HepG2 (cell line): ENCODE measurements around the gene NIPAL1. TPM values are rescaled to one million over a fixed set of nuclear protein-coding genes. Genes with fewer than 3 reads are reported as not detected.

Experiments used
- CEBPZ ChIP-seq: IDR thresholded peaks from 2 replicates; pipeline ENCODE4 v1.6.1; 2012; ENCODE audit warnings: low read length, improper control_type of control experiment
- CREB1 ChIP-seq, 2 experiments: fragments of 450-650 bp in 1 of 2; IDR thresholded peaks; 2 replicates each; pipeline ENCODE4 v1.6.1; 2016 to 2017; ENCODE audit warnings: control low read depth in 1 of 2, mild to moderate bottlenecking in 1 of 2, missing compliant biosample characterization in 1 of 2, missing genetic modification characterization in 1 of 2
- CSRNP2 ChIP-seq: sonication (generic); formaldehyde crosslinking; conservative IDR thresholded peaks from 2 replicates; pipeline ENCODE4 v1.8.0; 2022; ENCODE audit warnings: low read depth, missing genetic modification reagents
- KDM5A ChIP-seq: fragments of 200-600 bp; sonication (generic); IDR thresholded peaks from 2 replicates; pipeline ENCODE4 v1.7.0; 2018; ENCODE audit warnings: antibody characterized with exemption, mild to moderate bottlenecking, low read length, borderline replicate concordance
- NPAS2 ChIP-seq: sonication (generic); formaldehyde crosslinking; IDR thresholded peaks from 2 replicates; pipeline ENCODE4 v1.8.0; 2022; ENCODE audit warnings: mild to moderate bottlenecking, missing genetic modification reagents, borderline replicate concordance
- PHF21A ChIP-seq: sonication (generic); formaldehyde crosslinking; IDR thresholded peaks from 2 replicates; pipeline ENCODE4 v1.5.0; 2020; ENCODE audit warnings: mild to moderate bottlenecking, missing genetic modification reagents
- RARG ChIP-seq: sonication (generic); formaldehyde crosslinking; IDR thresholded peaks from 2 replicates; pipeline ENCODE4 v1.4.0; 2020; ENCODE audit warnings: low read depth, mild to moderate bottlenecking, missing genetic modification reagents
- SALL1 ChIP-seq: sonication (generic); formaldehyde crosslinking; IDR thresholded peaks from 2 replicates; pipeline ENCODE4 v1.8.0; 2022; ENCODE audit warnings: mild to moderate bottlenecking, missing genetic modification reagents
- SP5 ChIP-seq: IDR thresholded peaks from 2 replicates; pipeline ENCODE4 v1.6.1; 2016; ENCODE audit warnings: low read depth, borderline replicate concordance
- TRIM22 ChIP-seq: fragments of 450-650 bp; IDR thresholded peaks from 2 replicates; pipeline ENCODE4 v1.6.1; 2017
- ZBTB25 ChIP-seq: IDR thresholded peaks from 2 replicates; pipeline ENCODE4 v1.6.1; 2018; ENCODE audit warnings: missing genetic modification reagents
- ZBTB38 ChIP-seq: sonication (generic); formaldehyde crosslinking; IDR thresholded peaks from 2 replicates; pipeline ENCODE4 v1.5.1; 2020; ENCODE audit warnings: mild to moderate bottlenecking, missing genetic modification reagents
- ZNF44 ChIP-seq: sonication (generic); formaldehyde crosslinking; IDR thresholded peaks from 2 replicates; pipeline ENCODE4 v1.5.1; 2020; ENCODE audit warnings: mild to moderate bottlenecking, missing genetic modification reagents
- ZNF550 ChIP-seq: sonication (generic); formaldehyde crosslinking; IDR thresholded peaks from 2 replicates; pipeline ENCODE4 v1.4.0; 2020; ENCODE audit warnings: mild to moderate bottlenecking, missing genetic modification reagents, borderline replicate concordance
- polyA plus RNA-seq, 8 experiments: library from polyadenylated mRNA; depleted of rRNA in 3 of 8; stranded (reverse) in 7 of 8; unstranded in 1 of 8; fragments of >200 nt; fragmentation: Illumina TruSeq in 4 of 8; extraction: Trizol in 4 of 8; gene quantifications; 2 replicates each; pipeline versions ENCODE4 v1.2.1 to v1.2.3, GENCODE V29; 2011 to 2016; ENCODE audit warnings: low read depth in 4 of 8, missing spikeins in 1 of 8, mixed read lengths in 1 of 8; ENCODE audit not compliant: insufficient read depth in 1 of 8
- total RNA-seq, 5 experiments: library from RNA; depleted of rRNA; stranded (reverse); fragments of >200 nt; fragmentation: Illumina TruSeq; extraction: Trizol; gene quantifications; 2 replicates each; pipeline ENCODE4 v1.2.3, GENCODE V29; 2016; ENCODE audit warnings: low read depth in 1 of 5
- TF ChIP-seq, protein P1 (sequence below): sonication (generic); formaldehyde crosslinking; IDR thresholded peaks from 2 replicates; pipeline ENCODE4 v1.4.0; 2020; ENCODE audit warnings: missing genetic modification reagents
- TF ChIP-seq, protein P2 (sequence below): sonication (generic); formaldehyde crosslinking; IDR thresholded peaks from 2 replicates; pipeline ENCODE4 v1.5.1; 2020; ENCODE audit warnings: missing genetic modification reagents, mild to moderate bottlenecking, borderline replicate concordance

The NIPAL1 gene
- total and polyA plus RNA-seq, 2 of the 13 experiments (the other 11 are each of a cell fraction or from before 2014, with no cell fraction given), result 1.4 to 3.4 TPM

DNA sequence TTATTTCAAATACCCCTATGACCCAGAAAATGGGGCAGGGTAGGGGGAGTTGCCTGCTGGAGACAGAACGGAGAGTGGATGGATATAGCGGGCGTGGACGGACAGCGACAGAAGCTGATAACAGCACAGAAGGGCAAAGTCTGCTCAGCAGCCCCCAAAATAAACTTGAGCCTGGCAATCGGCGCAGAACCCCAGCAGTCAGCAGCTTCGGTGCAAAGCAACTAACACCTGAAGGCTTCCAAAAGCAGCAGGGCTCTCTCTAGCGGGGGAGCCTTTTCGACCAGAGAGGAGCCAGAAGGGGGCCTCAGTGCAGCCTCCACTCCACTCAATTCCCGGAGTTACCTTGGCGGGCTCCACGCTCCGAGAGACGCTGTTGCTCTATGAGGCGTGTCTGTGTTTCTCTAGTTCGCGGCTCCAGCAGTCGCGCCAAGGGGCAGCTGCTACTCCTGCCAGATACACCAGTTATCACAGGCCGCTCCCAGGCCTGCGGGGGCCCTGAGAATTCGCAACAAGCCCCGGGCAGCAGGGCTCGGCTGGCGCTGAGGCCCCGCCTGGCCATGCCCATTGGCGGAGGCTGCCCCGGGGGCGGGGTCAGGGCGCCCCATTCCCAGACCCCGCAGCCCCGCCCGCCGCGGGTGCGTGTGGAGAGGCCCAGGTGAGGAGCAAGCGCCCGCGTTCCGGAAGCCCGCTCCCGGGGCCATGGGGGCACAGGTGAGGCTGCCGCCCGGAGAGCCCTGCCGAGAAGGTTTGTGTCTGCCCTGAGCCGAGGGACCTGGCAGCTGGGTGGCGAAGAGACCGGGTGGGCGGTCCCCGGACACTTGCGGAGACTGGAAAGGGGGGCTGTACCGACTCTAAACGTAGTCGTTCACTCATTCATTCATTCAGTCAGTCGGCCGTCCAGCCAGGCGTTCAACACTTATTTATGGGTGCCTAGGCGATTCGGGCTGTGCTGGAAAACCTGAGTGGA is at the start of gene NIPAL1, which contains the start of gene CNGA1 (continued):
- TF ChIP-seq SP5 (CRISPR knock-in tag) (no peak), ZNF44 (CRISPR knock-in tag) (no peak), ZBTB38 (CRISPR knock-in tag) (no peak), CEBPZ (no peak), PHF21A (CRISPR knock-in tag) (peak; percentile 76), CREB1 (IDR thresholded peaks at IDR 0.05) (no peak), CREB1 (CRISPR knock-in tag; IDR thresholded peaks at IDR 0.05) (no peak), NPAS2 (CRISPR knock-in tag) (no peak), SALL1 (CRISPR knock-in tag) (peak; percentile 74), ZBTB25 (CRISPR knock-in tag) (no peak), TRIM22 (no peak), KDM5A (no peak; the same call in 1 of the 2 replicates), RARG (CRISPR knock-in tag) (no peak), ZNF550 (no peak), CSRNP2 (CRISPR knock-in tag) (no peak)
- TF ChIP-seq, protein P1, sequence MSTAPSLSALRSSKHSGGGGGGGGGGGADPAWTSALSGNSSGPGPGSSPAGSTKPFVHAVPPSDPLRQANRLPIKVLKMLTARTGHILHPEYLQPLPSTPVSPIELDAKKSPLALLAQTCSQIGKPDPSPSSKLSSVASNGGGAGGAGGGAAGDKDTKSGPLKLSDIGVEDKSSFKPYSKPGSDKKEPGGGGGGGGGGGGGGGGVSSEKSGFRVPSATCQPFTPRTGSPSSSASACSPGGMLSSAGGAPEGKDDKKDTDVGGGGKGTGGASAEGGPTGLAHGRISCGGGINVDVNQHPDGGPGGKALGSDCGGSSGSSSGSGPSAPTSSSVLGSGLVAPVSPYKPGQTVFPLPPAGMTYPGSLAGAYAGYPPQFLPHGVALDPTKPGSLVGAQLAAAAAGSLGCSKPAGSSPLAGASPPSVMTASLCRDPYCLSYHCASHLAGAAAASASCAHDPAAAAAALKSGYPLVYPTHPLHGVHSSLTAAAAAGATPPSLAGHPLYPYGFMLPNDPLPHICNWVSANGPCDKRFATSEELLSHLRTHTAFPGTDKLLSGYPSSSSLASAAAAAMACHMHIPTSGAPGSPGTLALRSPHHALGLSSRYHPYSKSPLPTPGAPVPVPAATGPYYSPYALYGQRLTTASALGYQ (CRISPR knock-in tag), result no peak
- TF ChIP-seq, protein P2, sequence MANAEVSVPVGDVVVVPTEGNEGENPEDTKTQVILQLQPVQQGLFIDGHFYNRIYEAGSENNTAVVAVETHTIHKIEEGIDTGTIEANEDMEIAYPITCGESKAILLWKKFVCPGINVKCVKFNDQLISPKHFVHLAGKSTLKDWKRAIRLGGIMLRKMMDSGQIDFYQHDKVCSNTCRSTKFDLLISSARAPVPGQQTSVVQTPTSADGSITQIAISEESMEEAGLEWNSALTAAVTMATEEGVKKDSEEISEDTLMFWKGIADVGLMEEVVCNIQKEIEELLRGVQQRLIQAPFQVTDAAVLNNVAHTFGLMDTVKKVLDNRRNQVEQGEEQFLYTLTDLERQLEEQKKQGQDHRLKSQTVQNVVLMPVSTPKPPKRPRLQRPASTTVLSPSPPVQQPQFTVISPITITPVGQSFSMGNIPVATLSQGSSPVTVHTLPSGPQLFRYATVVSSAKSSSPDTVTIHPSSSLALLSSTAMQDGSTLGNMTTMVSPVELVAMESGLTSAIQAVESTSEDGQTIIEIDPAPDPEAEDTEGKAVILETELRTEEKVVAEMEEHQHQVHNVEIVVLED (CRISPR knock-in tag), result 0 out of 2 replicates have a peak, but pooled peaks have one; percentile 26
